Osteocyte (in vitro differentiated cells): Measurements from ENCODE around the gene UVSSA. TPM values are rescaled to one million over a fixed set of nuclear protein-coding genes. Genes with fewer than 3 reads are reported as not detected.

Source experiments
- DNase-seq: peaks from one replicate; pipeline ENCODE4 v3.0.0; 2021; ENCODE audit warnings: mixed read lengths; ENCODE audit not compliant: unreplicated experiment; ENCODE audit errors: extremely low spot score
- H3K27ac Mint-ChIP-seq: one replicate; pipeline ENCODE4 v1.8.0; 2021; ENCODE audit warnings: mild to moderate bottlenecking, mixed read lengths; ENCODE audit not compliant: unreplicated experiment
- H3K27me3 Mint-ChIP-seq: one replicate; pipeline ENCODE4 v1.8.0; 2021; ENCODE audit warnings: mixed read lengths; ENCODE audit not compliant: unreplicated experiment
- H3K36me3 Mint-ChIP-seq: one replicate; pipeline ENCODE4 v1.8.0; 2021; ENCODE audit warnings: mixed read lengths; ENCODE audit not compliant: unreplicated experiment
- H3K4me1 Mint-ChIP-seq: one replicate; pipeline ENCODE4 v1.8.0; 2021; ENCODE audit warnings: mixed read lengths; ENCODE audit not compliant: unreplicated experiment
- H3K4me3 Mint-ChIP-seq: one replicate; pipeline ENCODE4 v1.8.0; 2021; ENCODE audit warnings: mild to moderate bottlenecking, moderate library complexity, mixed read lengths; ENCODE audit not compliant: unreplicated experiment
- H3K9me3 Mint-ChIP-seq: one replicate; pipeline ENCODE4 v1.8.0; 2021; ENCODE audit warnings: mixed read lengths; ENCODE audit not compliant: unreplicated experiment
- CTCF ChIP-seq: fragments of 200-600 bp; sonication (generic); IDR thresholded peaks from 2 replicates; pipeline ENCODE4 v1.5.0; 2021; ENCODE audit warnings: antibody characterized with exemption, mild to moderate bottlenecking, moderate library complexity
- total RNA-seq: library from RNA; stranded (reverse); gene quantifications from 2 replicates; pipeline ENCODE4 v1.2.1, GENCODE V29; 2021

The UVSSA gene
- total RNA-seq, 1 donor from 2014 or later: 26.7 TPM

- Mint-ChIP-seq H3K36me3 (peaks cover 17% of the 10 kb centered on the region), H3K27me3 (no peaks in the 10 kb centered on the region), H3K9me3 (no peaks in the 10 kb centered on the region), H3K4me1 (no peaks in the 10 kb centered on the region), H3K4me3 (no peak overlapping the region), H3K27ac (no peak overlapping the region)
- no peak for TF ChIP-seq CTCF
- DNase-seq: no peak
Observed at GRCh38 chr4:1366371-1367229, 19.6 kb downstream of the UVSSA start.

GRCh38 chr4:1367230-1367935 lies 20.4 kb downstream of the UVSSA start:
- Mint-ChIP-seq H3K4me3 (no peak overlapping the region), H3K27me3 (no peaks in the 10 kb centered on the region), H3K4me1 (no peaks in the 10 kb centered on the region), H3K36me3 (peaks cover 20% of the 10 kb centered on the region), H3K9me3 (no peaks in the 10 kb centered on the region), H3K27ac (no peak overlapping the region)
- DNase-seq: no peak
- TF ChIP-seq CTCF: no peak

- H3K4me3 Mint-ChIP-seq: no peak overlapping the region
- H3K9me3 Mint-ChIP-seq: no peaks in the 10 kb centered on the region
- no peaks in the 10 kb centered on the region for H3K27me3 Mint-ChIP-seq
- no peaks in the 10 kb centered on the region for H3K4me1 Mint-ChIP-seq
- TF ChIP-seq CTCF: no peak
- no peak overlapping the region for H3K27ac Mint-ChIP-seq
- no peak for DNase-seq
- H3K36me3 Mint-ChIP-seq: peaks cover 23% of the 10 kb centered on the region
Observed at GRCh38 chr4:1367936-1368289, 20.9 kb downstream of the UVSSA start.

GRCh38 chr4:1368421-1369090 lies 21.5 kb downstream of the UVSSA start:
- no peaks in the 10 kb centered on the region for H3K27me3 Mint-ChIP-seq
- no peak overlapping the region for H3K27ac Mint-ChIP-seq
- peaks cover 25% of the 10 kb centered on the region for H3K36me3 Mint-ChIP-seq
- TF ChIP-seq CTCF: no peak
- DNase-seq: no peak
- no peaks in the 10 kb centered on the region for H3K9me3 Mint-ChIP-seq
- H3K4me1 Mint-ChIP-seq: no peaks in the 10 kb centered on the region
- no peak overlapping the region for H3K4me3 Mint-ChIP-seq

GRCh38 chr4:1369091-1369450 lies 22.1 kb downstream of the UVSSA start:
- TF ChIP-seq CTCF: no peak

More at GRCh38 chr4:1369091-1369450, 22.1 kb downstream of the UVSSA start:
- H3K36me3 Mint-ChIP-seq: peaks cover 29% of the 10 kb centered on the region
- no peaks in the 10 kb centered on the region for H3K4me1 Mint-ChIP-seq
- no peaks in the 10 kb centered on the region for H3K9me3 Mint-ChIP-seq
- no peak overlapping the region for H3K27ac Mint-ChIP-seq
- no peaks in the 10 kb centered on the region for H3K27me3 Mint-ChIP-seq
- no peak for DNase-seq
- no peak overlapping the region for H3K4me3 Mint-ChIP-seq
